ENCODE results near the gene MSL3B. TPM values are rescaled to one million over a fixed set of nuclear protein-coding genes. Genes with fewer than 3 reads are reported as not detected.

Gene MSL3B

GRCh38 chr2:233815861-233816260 lies 52.3 kb downstream of the MSL3B start:
- TF ChIP-seq, protein P1, sequence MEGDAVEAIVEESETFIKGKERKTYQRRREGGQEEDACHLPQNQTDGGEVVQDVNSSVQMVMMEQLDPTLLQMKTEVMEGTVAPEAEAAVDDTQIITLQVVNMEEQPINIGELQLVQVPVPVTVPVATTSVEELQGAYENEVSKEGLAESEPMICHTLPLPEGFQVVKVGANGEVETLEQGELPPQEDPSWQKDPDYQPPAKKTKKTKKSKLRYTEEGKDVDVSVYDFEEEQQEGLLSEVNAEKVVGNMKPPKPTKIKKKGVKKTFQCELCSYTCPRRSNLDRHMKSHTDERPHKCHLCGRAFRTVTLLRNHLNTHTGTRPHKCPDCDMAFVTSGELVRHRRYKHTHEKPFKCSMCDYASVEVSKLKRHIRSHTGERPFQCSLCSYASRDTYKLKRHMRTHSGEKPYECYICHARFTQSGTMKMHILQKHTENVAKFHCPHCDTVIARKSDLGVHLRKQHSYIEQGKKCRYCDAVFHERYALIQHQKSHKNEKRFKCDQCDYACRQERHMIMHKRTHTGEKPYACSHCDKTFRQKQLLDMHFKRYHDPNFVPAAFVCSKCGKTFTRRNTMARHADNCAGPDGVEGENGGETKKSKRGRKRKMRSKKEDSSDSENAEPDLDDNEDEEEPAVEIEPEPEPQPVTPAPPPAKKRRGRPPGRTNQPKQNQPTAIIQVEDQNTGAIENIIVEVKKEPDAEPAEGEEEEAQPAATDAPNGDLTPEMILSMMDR (IDR thresholded peaks at IDR 0.05), result no peak
- Histone ChIP-seq H3K9me3 (no peaks in the 10 kb centered on the region), H3K4me3 (no peak overlapping the region), H3K36me3 (no peaks in the 10 kb centered on the region), H3K4me1 (no peaks in the 10 kb centered on the region), H3K27me3 (no peaks in the 10 kb centered on the region), H3K27ac (no peak overlapping the region)
- intact Hi-C loops (cut with DNase I), result no loop called here
- no peak for DNase-seq (ENCODE audit: low spot score in 2 of 2)

Other genes with a start within 250 kb of the MSL3B start
- gene UGT1A10, start 231.9 kb downstream of the MSL3B start, total RNA-seq, result not detected
- gene UGT1A9, start 196.5 kb downstream of the MSL3B start, total RNA-seq, result not detected
- gene UGT1A7, start 186.5 kb downstream of the MSL3B start, total RNA-seq, result not detected
- gene UGT1A6, start 175.5 kb downstream of the MSL3B start, total RNA-seq, result 10.6 TPM
- not detected for gene UGT1A5, start 155.5 kb downstream of the MSL3B start, total RNA-seq
- gene UGT1A4, start 149.7 kb downstream of the MSL3B start, total RNA-seq, result not detected
- not detected for gene UGT1A3, start 139.3 kb downstream of the MSL3B start, total RNA-seq
- not detected for gene UGT1A1, start 108.1 kb downstream of the MSL3B start, total RNA-seq
- not detected for gene MROH2A, start 90.1 kb downstream of the MSL3B start, total RNA-seq
- not detected for gene HJURP, start 13.9 kb downstream of the MSL3B start, total RNA-seq
- not detected for gene TRPM8, start 49.0 kb upstream of the MSL3B start, total RNA-seq
- not detected for gene SPP2, start 182.3 kb upstream of the MSL3B start, total RNA-seq

Data from ascending aorta (tissue), 2 donors.